ENCODE measurements around the gene MMEL1. TPM values are rescaled to one million over a fixed set of nuclear protein-coding genes. Genes with fewer than 3 reads are reported as not detected.

The MMEL1 gene
- polyA plus RNA-seq, 2 of the 4 experiments (the other 2 are of a cell fraction): not detected

DNA sequence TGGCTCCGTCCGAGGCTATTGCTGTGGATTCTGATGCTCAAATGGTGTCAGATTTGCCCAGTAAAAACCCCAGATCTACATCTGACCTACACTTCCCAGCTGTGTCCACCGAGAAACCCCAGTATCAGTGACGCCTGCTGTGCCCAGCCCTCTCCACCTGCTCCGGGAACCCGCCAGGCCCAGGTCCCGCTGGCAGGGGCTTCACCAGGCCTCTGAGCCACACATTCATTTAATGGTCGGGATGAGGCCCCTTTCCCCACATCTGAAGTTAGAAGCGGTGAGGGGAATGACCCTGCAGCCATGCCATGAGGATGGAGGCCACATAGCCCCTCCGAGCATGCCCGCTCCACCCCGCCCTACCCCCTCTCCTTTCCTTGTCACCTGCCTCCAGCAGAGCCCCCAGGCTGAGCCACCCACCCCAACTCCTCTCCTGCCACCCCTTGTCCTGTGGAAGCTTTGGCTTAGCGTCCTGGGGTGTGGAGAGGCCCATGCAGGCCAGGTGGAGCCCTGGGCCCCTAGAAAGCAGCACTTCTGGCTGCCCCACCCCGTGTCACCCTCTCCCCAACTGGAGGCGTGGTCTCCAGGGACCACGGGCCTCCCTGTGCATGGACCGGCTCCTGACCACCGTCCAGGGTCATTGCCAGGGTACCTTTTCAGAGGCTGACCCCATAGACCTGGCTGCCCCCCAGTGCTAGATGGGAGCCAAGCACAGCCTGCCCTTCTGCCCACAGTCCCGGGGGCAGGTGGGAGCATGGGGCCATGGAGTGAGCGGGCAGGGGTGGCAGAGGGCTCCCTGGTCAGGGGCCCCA is 68.6 kb downstream of the MMEL1 start:
- no peak for FAIRE-seq
- ChIA-PET POLR2A (no interaction called here), CTCF (no interaction called here)

DNA sequence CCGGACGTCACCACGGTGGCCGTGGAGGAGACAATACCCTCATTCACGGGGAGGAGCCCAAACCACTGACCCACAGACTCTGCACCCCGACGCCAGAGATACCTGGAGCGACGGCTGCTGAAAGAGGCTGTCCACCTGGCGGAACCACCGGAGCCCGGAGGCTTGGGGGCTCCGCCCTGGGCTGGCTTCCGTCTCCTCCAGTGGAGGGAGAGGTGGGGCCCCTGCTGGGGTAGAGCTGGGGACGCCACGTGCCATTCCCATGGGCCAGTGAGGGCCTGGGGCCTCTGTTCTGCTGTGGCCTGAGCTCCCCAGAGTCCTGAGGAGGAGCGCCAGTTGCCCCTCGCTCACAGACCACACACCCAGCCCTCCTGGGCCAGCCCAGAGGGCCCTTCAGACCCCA is 69.6 kb downstream of the MMEL1 start:
- 86% methylated on average over 4 of the region's 18 CpGs for WGBS (ENCODE audit: missing lambda C conversion rate)
- Histone ChIP-seq H3K4me3 (no peak overlapping the region), H3K4me2 (no peak overlapping the region), H3K4me1 (no peaks in the 10 kb centered on the region), H3K9me3 (no peaks in the 10 kb centered on the region), H3K27ac (no peak overlapping the region)
- POLR2A ChIA-PET: no interaction called here
- FAIRE-seq (no peak), ATAC-seq (no peak), DNase-seq (ENCODE audit: low read depth in 1 of 2, low spot score in 1 of 2) (no peak)
- TF ChIP-seq MYC (IDR thresholded peaks at IDR 0.05; ENCODE audit: borderline replicate concordance, low read length): no peak
- TF ChIP-seq, protein P1, sequence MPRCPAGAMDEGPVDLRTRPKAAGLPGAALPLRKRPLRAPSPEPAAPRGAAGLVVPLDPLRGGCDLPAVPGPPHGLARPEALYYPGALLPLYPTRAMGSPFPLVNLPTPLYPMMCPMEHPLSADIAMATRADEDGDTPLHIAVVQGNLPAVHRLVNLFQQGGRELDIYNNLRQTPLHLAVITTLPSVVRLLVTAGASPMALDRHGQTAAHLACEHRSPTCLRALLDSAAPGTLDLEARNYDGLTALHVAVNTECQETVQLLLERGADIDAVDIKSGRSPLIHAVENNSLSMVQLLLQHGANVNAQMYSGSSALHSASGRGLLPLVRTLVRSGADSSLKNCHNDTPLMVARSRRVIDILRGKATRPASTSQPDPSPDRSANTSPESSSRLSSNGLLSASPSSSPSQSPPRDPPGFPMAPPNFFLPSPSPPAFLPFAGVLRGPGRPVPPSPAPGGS (IDR thresholded peaks at IDR 0.05): no peak
- no peak for TF ChIP-seq PHF8 (IDR thresholded peaks at IDR 0.05; ENCODE audit: borderline replicate concordance, low read depth)
- TF ChIP-seq CBX2 (IDR thresholded peaks at IDR 0.05; ENCODE audit: borderline replicate concordance, low read depth): no peak
- TF ChIP-seq, protein P2, sequence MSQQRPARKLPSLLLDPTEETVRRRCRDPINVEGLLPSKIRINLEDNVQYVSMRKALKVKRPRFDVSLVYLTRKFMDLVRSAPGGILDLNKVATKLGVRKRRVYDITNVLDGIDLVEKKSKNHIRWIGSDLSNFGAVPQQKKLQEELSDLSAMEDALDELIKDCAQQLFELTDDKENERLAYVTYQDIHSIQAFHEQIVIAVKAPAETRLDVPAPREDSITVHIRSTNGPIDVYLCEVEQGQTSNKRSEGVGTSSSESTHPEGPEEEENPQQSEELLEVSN (IDR thresholded peaks at IDR 0.05; ENCODE audit: borderline replicate concordance, low read depth): no peak
- TF ChIP-seq RNF2 (IDR thresholded peaks at IDR 0.05; ENCODE audit: borderline replicate concordance, low read depth): no peak
- no peak for TF ChIP-seq EP300 (IDR thresholded peaks at IDR 0.05)
- TF ChIP-seq, protein P3, sequence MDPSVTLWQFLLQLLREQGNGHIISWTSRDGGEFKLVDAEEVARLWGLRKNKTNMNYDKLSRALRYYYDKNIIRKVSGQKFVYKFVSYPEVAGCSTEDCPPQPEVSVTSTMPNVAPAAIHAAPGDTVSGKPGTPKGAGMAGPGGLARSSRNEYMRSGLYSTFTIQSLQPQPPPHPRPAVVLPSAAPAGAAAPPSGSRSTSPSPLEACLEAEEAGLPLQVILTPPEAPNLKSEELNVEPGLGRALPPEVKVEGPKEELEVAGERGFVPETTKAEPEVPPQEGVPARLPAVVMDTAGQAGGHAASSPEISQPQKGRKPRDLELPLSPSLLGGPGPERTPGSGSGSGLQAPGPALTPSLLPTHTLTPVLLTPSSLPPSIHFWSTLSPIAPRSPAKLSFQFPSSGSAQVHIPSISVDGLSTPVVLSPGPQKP (IDR thresholded peaks at IDR 0.05; ENCODE audit: low read depth, low read length): no peak
- TF ChIP-seq MAZ (IDR thresholded peaks at IDR 0.05; ENCODE audit: borderline replicate concordance, low read depth, low read length): no peak
- TF ChIP-seq JUNB (IDR thresholded peaks at IDR 0.05): no peak
- TF ChIP-seq HDAC2 (IDR thresholded peaks at IDR 0.05): no peak
- TF ChIP-seq HEYL (CRISPR knock-in tag; IDR thresholded peaks at IDR 0.05): no peak
- no peak for TF ChIP-seq FOSL2 (IDR thresholded peaks at IDR 0.05)
- TF ChIP-seq FOSL2 (CRISPR knock-in tag; IDR thresholded peaks at IDR 0.05): no peak
- no peak for TF ChIP-seq FOXS1 (CRISPR knock-in tag; IDR thresholded peaks at IDR 0.05)
- CTCF ChIA-PET: interaction anchor here (0.6 kb wide), 1 partner anchor 1676 kb away, joined by 4 read pairs; no protein-coding TSS in a partner anchor

More for the DNA sequence above, 68.6 kb downstream of the MMEL1 start:
- no peak overlapping the region for H3K4me2 ChIP-seq
- 80% methylated on average over 8 of the region's 20 CpGs for WGBS (ENCODE audit: missing lambda C conversion rate)
- TF ChIP-seq, protein P4, sequence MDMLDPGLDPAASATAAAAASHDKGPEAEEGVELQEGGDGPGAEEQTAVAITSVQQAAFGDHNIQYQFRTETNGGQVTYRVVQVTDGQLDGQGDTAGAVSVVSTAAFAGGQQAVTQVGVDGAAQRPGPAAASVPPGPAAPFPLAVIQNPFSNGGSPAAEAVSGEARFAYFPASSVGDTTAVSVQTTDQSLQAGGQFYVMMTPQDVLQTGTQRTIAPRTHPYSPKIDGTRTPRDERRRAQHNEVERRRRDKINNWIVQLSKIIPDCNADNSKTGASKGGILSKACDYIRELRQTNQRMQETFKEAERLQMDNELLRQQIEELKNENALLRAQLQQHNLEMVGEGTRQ (IDR thresholded peaks at IDR 0.05): no peak
- no peak for TF ChIP-seq HEYL (CRISPR knock-in tag; IDR thresholded peaks at IDR 0.05)
- no peaks in the 10 kb centered on the region for H3K9me3 ChIP-seq
- H3K4me1 ChIP-seq: no peaks in the 10 kb centered on the region
- H3K27ac ChIP-seq: no peak overlapping the region
- DNase-seq (ENCODE audit: low read depth in 1 of 2, low spot score in 1 of 2) (no peak), ATAC-seq (no peak)
- H3K4me3 ChIP-seq: no peak overlapping the region
